Measurements from ENCODE around the gene VSIR. TPM values are rescaled to one million over a fixed set of nuclear protein-coding genes. Genes with fewer than 3 reads are reported as not detected.
A peak's percentile ranks its signal among the peaks of the same experiment; 100 is the strongest.

VSIR gene
- total RNA-seq, 1 donor from 2014 or later, result 2.9 TPM

DNA sequence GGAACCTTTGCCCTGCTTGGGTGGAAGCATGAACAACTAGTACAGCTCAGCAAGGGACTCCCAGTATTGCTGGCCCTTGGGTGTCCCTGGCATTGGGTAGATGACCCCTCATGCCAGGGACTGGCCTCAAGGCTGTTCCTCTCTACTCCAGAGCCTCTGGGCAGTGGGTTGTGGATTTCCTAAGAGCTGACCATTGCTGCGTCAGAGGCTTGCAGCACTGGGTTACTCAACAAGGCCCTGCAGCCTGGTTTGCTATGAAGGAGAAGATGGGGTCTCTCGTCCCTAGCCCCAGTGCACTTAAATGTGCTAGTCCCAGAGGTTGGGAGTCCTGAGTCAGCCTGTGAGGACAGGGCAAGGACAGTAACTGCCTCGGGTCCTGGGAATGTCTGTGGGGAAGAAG is 2.5 kb downstream of the VSIR start:
- H3K4me1 Mint-ChIP-seq (ENCODE audit: low read depth, unreplicated experiment), result peaks cover 29% of the 10 kb centered on the region

DNA sequence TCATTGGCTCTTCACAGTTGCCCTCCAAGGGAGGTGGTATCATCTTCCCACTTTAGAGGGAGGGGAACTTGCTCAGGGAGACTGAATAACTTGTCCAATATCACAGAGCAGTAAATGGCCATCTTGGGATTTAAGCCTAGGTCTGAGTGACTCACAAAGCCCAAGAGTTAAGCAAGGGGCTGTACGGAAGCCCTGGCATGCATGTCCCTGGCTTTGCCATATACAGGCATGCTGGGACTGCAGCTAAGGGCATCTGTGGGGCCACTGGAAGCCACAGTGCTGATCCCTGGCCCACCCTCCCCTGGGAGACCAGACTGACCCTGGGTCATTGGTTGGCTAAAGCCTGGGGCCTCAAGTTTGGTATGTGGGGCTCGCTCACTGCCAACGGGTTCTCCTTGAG is 3.1 kb downstream of the VSIR start:
- no peak for DNase-seq (ENCODE audit: low read depth)
- no peaks in the 10 kb centered on the region for H3K9me3 ChIP-seq (ENCODE audit: insufficient read depth, low read depth, low read length)
- Mint-ChIP-seq H3K4me1 (ENCODE audit: low read depth, unreplicated experiment) (peaks cover 29% of the 10 kb centered on the region), H3K36me3 (ENCODE audit: low read depth, unreplicated experiment) (no peaks in the 10 kb centered on the region), H3K9me3 (ENCODE audit: unreplicated experiment) (no peaks in the 10 kb centered on the region), H3K4me3 (ENCODE audit: unreplicated experiment) (no peak overlapping the region), H3K27ac (ENCODE audit: unreplicated experiment) (peak overlapping the region; percentile 34), H3K27me3 (ENCODE audit: low read depth, unreplicated experiment) (peaks cover 22% of the 10 kb centered on the region)
- H4K20me1 ChIP-seq (ENCODE audit: insufficient read depth, low read length), result no peaks in the 10 kb centered on the region
- no peak overlapping the region for H3K4me3 ChIP-seq (ENCODE audit: insufficient read depth, low read depth, low read length)
- H3K27ac ChIP-seq (ENCODE audit: low read depth, low read length), result no peak overlapping the region
- H3K36me3 ChIP-seq (ENCODE audit: insufficient read depth, low read length), result no peaks in the 10 kb centered on the region
- TF ChIP-seq EZH2 (IDR thresholded peaks at IDR 0.05; ENCODE audit: insufficient read depth, low read length), result no peak
- TF ChIP-seq, protein P1, sequence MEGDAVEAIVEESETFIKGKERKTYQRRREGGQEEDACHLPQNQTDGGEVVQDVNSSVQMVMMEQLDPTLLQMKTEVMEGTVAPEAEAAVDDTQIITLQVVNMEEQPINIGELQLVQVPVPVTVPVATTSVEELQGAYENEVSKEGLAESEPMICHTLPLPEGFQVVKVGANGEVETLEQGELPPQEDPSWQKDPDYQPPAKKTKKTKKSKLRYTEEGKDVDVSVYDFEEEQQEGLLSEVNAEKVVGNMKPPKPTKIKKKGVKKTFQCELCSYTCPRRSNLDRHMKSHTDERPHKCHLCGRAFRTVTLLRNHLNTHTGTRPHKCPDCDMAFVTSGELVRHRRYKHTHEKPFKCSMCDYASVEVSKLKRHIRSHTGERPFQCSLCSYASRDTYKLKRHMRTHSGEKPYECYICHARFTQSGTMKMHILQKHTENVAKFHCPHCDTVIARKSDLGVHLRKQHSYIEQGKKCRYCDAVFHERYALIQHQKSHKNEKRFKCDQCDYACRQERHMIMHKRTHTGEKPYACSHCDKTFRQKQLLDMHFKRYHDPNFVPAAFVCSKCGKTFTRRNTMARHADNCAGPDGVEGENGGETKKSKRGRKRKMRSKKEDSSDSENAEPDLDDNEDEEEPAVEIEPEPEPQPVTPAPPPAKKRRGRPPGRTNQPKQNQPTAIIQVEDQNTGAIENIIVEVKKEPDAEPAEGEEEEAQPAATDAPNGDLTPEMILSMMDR (IDR thresholded peaks at IDR 0.05; ENCODE audit: insufficient read depth, low read depth, low read length), result no peak
- H3K79me2 ChIP-seq (ENCODE audit: insufficient read depth, low read length), result no peaks in the 10 kb centered on the region
- H3K27me3 ChIP-seq (ENCODE audit: insufficient read depth, low read length), result no peaks in the 10 kb centered on the region
- no peak overlapping the region for H3K4me2 ChIP-seq (ENCODE audit: low read length)
- H3K9ac ChIP-seq (ENCODE audit: low read length), result no peak overlapping the region
- no peak for FAIRE-seq
- peaks cover 48% of the 10 kb centered on the region for H3K4me1 ChIP-seq (ENCODE audit: insufficient read depth, low read length)
- no peak overlapping the region for H2AFZ ChIP-seq (ENCODE audit: low read depth, low read length)

More for the DNA sequence above, 2.5 kb downstream of the VSIR start:
- Histone ChIP-seq H3K4me3 (ENCODE audit: insufficient read depth, low read depth, low read length) (no peak overlapping the region), H3K9me3 (ENCODE audit: insufficient read depth, low read depth, low read length) (no peaks in the 10 kb centered on the region), H3K36me3 (ENCODE audit: insufficient read depth, low read length) (no peaks in the 10 kb centered on the region), H2AFZ (ENCODE audit: low read depth, low read length) (no peak overlapping the region), H3K4me2 (ENCODE audit: low read length) (no peak overlapping the region), H4K20me1 (ENCODE audit: insufficient read depth, low read length) (no peaks in the 10 kb centered on the region), H3K27ac (ENCODE audit: low read depth, low read length) (no peak overlapping the region), H3K4me1 (ENCODE audit: insufficient read depth, low read length) (peaks cover 42% of the 10 kb centered on the region), H3K27me3 (ENCODE audit: insufficient read depth, low read length) (no peaks in the 10 kb centered on the region), H3K79me2 (ENCODE audit: insufficient read depth, low read length) (no peaks in the 10 kb centered on the region), H3K9ac (ENCODE audit: low read length) (no peak overlapping the region)
- H3K36me3 Mint-ChIP-seq (ENCODE audit: low read depth, unreplicated experiment), result no peaks in the 10 kb centered on the region
- H3K9me3 Mint-ChIP-seq (ENCODE audit: unreplicated experiment), result no peaks in the 10 kb centered on the region
- peaks cover 24% of the 10 kb centered on the region for H3K27me3 Mint-ChIP-seq (ENCODE audit: low read depth, unreplicated experiment)
- H3K27ac Mint-ChIP-seq (ENCODE audit: unreplicated experiment), result no peak overlapping the region
- FAIRE-seq (no peak), DNase-seq (ENCODE audit: low read depth) (no peak)
- TF ChIP-seq EZH2 (IDR thresholded peaks at IDR 0.05; ENCODE audit: insufficient read depth, low read length), result no peak
- TF ChIP-seq, protein P1 (IDR thresholded peaks at IDR 0.05; ENCODE audit: insufficient read depth, low read depth, low read length), result no peak
- H3K4me3 Mint-ChIP-seq (ENCODE audit: unreplicated experiment), result no peak overlapping the region

DNA sequence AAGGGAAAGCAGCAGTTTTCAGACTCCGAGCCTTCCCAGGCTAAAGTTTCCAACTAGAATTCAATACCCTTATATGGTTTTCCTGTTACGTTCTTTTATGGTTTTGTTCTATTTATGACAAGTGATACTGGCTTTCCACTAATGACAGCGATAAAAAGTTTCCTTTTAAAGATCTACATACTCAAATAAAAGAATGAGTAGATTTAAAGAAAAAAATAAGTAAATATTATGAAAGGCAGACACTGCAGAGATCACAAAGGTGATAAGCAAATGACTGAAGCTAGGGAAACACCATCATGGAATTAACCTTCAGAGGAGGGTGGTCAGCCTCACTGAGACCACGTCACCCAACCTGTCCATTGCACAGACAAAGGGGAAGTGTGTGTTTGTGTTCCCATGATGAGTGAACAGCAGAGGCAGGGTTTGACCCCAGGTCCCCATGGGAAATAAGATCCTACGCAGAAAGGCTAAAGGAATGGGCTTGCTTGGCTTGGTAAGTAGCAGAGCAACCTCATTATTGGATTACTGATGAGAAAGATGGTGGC is 4.0 kb downstream of the VSIR start:
- H3K4me3 ChIP-seq (ENCODE audit: insufficient read depth, low read depth, low read length), result no peak overlapping the region
- no peaks in the 10 kb centered on the region for H3K9me3 ChIP-seq (ENCODE audit: insufficient read depth, low read depth, low read length)
- H3K4me2 ChIP-seq (ENCODE audit: low read length), result no peak overlapping the region
- Mint-ChIP-seq H3K27ac (ENCODE audit: unreplicated experiment) (no peak overlapping the region), H3K36me3 (ENCODE audit: low read depth, unreplicated experiment) (no peaks in the 10 kb centered on the region), H3K9me3 (ENCODE audit: unreplicated experiment) (no peaks in the 10 kb centered on the region), H3K27me3 (ENCODE audit: low read depth, unreplicated experiment) (peaks cover 18% of the 10 kb centered on the region), H3K4me1 (ENCODE audit: low read depth, unreplicated experiment) (peaks cover 29% of the 10 kb centered on the region), H3K4me3 (ENCODE audit: unreplicated experiment) (no peak overlapping the region)
- DNase-seq (ENCODE audit: low read depth) (no peak), FAIRE-seq (no peak)
- no peaks in the 10 kb centered on the region for H3K79me2 ChIP-seq (ENCODE audit: insufficient read depth, low read length)
- H3K36me3 ChIP-seq (ENCODE audit: insufficient read depth, low read length), result no peaks in the 10 kb centered on the region
- peak overlapping the region; percentile 17 for H3K27ac ChIP-seq (ENCODE audit: low read depth, low read length)
- no peak overlapping the region for H3K9ac ChIP-seq (ENCODE audit: low read length)
- no peaks in the 10 kb centered on the region for H3K27me3 ChIP-seq (ENCODE audit: insufficient read depth, low read length)
- no peak overlapping the region for H2AFZ ChIP-seq (ENCODE audit: low read depth, low read length)
- no peaks in the 10 kb centered on the region for H4K20me1 ChIP-seq (ENCODE audit: insufficient read depth, low read length)
- no peak for TF ChIP-seq EZH2 (IDR thresholded peaks at IDR 0.05; ENCODE audit: insufficient read depth, low read length)
- TF ChIP-seq, protein P1 (IDR thresholded peaks at IDR 0.05; ENCODE audit: insufficient read depth, low read depth, low read length), result no peak
- peaks cover 53% of the 10 kb centered on the region for H3K4me1 ChIP-seq (ENCODE audit: insufficient read depth, low read length)

Data from astrocyte (in vitro differentiated cells and primary cell).